Measurements from ENCODE around the gene CHRNA4. TPM values are rescaled to one million over a fixed set of nuclear protein-coding genes. Genes with fewer than 3 reads are reported as not detected.
A peak's percentile ranks its signal among the peaks of the same experiment; 100 is the strongest.

The CHRNA4 gene
- 0.71 TPM for total RNA-seq
- 1 to 10 TPM in 2 of 8 donors, under 1 TPM in 6; 0.44 to 2.3 (median 0.78) TPM for polyA plus RNA-seq (ENCODE audit: insufficient read depth in 1 of 8, insufficient read length in 8 of 8, low replicate concordance in 1 of 8)
- long read RNA-seq, donor 1 = 0 reads
- long read RNA-seq, donor 2 = 0 reads
- long read RNA-seq, donor 3 = 0 reads
- long read RNA-seq, donor 4 = 0 reads
- long read RNA-seq, donor 5, partial matches to known transcripts = 0 of 3 reads
- long read RNA-seq, donor 5, other reads (novel, unspliced or antisense) = 0 of 3 reads
- long read RNA-seq, donor 6 = 0 reads
- long read RNA-seq, donor 7 = 0 reads
- long read RNA-seq, donor 8 = 0 reads
- long read RNA-seq, donor 9 = 0 reads
- long read RNA-seq, donor 10 = 0 reads
- long read RNA-seq, donor 11, partial matches to known transcripts = 0 of 1 reads
- long read RNA-seq, donor 11, other reads (novel, unspliced or antisense) = 0 of 1 reads

DNA sequence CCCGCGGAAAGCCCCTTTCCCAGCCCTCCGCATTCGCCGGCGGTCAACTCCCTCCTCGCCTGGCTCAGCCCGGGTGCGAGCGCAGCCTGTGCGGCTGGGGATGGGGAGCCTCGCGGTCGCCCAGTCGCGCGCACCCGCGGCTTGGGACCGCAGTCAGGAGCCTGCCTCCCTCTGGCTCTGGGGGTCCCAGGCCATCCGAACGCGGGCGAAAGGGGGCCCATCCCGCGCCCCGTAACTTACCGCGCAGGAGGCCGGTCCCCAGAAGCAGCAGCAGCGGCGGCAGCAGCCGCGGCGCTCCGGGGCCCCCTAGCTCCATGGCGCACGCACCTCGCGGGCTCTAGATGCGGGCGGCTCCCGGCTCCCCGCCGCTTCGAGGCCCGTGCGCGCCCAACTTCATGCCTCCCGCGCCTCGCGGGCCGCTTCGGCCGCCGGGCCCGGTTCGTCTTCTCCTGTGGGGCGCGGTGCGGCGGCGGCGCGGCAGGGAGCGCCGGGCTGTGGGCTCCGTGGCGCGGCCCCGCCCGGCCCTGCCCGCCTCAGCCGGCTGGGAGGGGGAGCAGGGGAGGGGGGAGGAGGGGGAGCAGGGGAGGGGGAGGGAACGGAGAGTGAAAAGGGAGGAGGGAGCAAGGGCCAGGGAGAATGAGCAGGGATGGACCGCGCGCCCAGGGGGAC is at the start of gene CHRNA4:
TSS of gene CHRNA4 (minus strand) at position 500 of the 669 bp plus-strand sequence. CDS start at position 316, 184 bp downstream.
- WGBS (ENCODE audit: insufficient coverage) = under 1% methylated on average over 49 of the region's 79 CpGs
- DNase-seq = no peak
- no peak within 1 kb of the TSS for H3K27ac ChIP-seq (ENCODE audit: low read length)
- no peaks in the 10 kb centered on the region for H3K9me3 ChIP-seq (replicated peaks; ENCODE audit: control insufficient read depth, low read depth, low read length)
- no peaks in the 10 kb centered on the region for H3K36me3 ChIP-seq (ENCODE audit: control insufficient read depth, insufficient read depth, low read length)
- H3K4me3 ChIP-seq (ENCODE audit: low read length) = no peak within 1 kb of the TSS
- H3K27me3 ChIP-seq (ENCODE audit: control insufficient read depth, insufficient read depth, low read length) = peaks cover 43% of the 10 kb centered on the region
- H3K4me1 ChIP-seq (ENCODE audit: control insufficient read depth, insufficient read depth, low read length) = peaks cover 17% of the 10 kb centered on the region

DNA sequence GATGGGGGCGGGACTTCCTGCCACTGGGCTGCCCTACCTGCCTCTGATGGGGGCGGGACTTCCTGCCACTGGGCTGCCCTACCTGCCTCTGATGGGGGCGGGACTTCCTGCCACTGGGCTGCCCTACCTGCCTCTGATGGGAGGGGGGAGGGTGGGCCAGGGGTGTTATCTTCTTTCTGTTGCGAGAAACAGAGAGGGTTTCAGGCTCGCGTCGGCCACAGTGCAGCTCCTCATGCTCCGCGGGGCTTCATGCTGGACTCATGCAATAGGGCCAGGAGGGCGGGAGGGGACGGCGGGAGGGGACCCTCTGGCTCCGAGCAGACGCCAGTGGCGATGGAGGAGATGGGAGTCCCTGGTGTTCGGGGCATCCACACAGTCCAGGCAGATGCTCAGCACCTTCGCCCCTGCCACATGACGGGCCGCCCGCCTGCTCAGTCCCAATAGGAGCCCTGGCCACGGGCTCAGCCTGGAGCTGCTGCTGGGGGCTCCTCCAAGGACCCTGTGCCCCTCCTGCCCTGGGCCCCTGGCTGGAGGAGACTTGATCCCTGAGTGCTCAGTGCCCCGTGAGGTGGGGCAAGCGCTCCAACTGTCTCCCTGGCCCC is 48.8 kb upstream of the CHRNA4 start:
- H3K36me3 ChIP-seq (ENCODE audit: control insufficient read depth, insufficient read depth, low read length) = no peaks in the 10 kb centered on the region
- H3K4me3 ChIP-seq (ENCODE audit: low read length) = no peak overlapping the region
- H3K4me1 ChIP-seq (ENCODE audit: control insufficient read depth, insufficient read depth, low read length) = peaks cover 16% of the 10 kb centered on the region
- H3K27ac ChIP-seq (ENCODE audit: low read length) = no peak overlapping the region
- H3K27me3 ChIP-seq (ENCODE audit: control insufficient read depth, insufficient read depth, low read length) = peaks cover 2% of the 10 kb centered on the region
- no peaks in the 10 kb centered on the region for H3K9me3 ChIP-seq (replicated peaks; ENCODE audit: control insufficient read depth, low read depth, low read length)
- DNase-seq = no peak
- WGBS (ENCODE audit: insufficient coverage) = 60% methylated on average over 16 of the region's 23 CpGs

DNA sequence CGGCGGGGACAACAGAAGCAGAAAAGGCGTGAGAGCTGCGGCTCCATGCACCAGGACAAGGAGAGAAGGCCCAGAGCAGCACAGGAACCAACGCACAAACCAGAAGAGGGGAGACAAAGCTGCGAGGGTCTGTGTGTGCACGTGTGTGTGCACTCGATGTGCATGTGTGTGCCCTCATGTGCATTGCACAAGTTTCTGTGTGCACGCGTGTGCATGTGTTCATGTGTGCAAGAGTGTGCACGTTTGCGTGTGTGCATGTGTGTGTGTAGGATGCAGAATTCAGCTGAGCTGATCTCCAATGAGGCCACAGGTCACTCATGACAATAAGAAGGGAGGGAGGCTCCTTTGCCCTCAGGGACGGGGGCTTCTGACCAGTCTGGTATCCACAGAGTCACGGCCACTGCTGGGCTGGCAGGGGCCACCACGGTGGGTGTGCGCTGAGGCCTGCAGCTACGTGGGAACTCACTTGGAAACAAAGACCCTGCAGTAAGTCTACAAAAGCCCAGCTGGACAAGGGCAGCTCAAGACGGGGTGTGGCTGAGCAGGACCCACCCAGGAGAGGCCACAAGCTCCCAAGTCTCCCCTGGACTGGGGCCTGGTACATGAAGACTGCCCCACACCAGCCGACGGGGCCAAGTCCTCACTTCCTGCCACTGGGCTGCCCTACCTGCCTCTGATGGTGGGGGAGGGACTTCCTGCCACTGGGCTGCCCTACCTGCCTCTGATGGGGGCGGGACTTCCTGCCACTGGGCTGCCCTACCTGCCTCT is 48.1 kb upstream of the CHRNA4 start:
- H3K36me3 ChIP-seq (ENCODE audit: control insufficient read depth, insufficient read depth, low read length) = no peaks in the 10 kb centered on the region
- H3K27ac ChIP-seq (ENCODE audit: low read length) = no peak overlapping the region
- H3K4me3 ChIP-seq (ENCODE audit: low read length) = no peak overlapping the region
- peaks cover 16% of the 10 kb centered on the region for H3K4me1 ChIP-seq (ENCODE audit: control insufficient read depth, insufficient read depth, low read length)
- WGBS (ENCODE audit: insufficient coverage) = 70% methylated on average over 18 of the region's 21 CpGs
- peaks cover 2% of the 10 kb centered on the region for H3K27me3 ChIP-seq (ENCODE audit: control insufficient read depth, insufficient read depth, low read length)
- H3K9me3 ChIP-seq (replicated peaks; ENCODE audit: control insufficient read depth, low read depth, low read length) = no peaks in the 10 kb centered on the region
- DNase-seq = no peak

DNA sequence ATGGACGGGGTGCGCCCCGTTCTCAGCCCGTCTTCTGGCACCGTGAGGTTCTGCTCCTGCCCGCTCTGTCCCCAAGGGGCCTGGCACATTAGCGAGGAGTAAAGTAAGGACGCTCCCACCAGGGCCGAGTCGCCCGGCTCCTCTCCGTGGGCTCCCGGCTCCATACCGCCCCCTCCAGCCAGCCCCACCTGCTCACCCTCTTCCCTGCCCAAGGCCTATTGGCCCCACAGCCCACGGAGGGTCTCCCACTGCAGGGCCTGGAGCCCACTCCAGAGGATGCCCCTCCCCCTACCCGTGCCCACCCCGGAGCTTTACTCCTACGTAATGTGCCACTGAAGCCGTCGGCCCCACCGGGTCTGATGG is 47.5 kb upstream of the CHRNA4 start:
- Histone ChIP-seq H3K4me3 (ENCODE audit: low read length) (no peak overlapping the region), H3K27me3 (ENCODE audit: control insufficient read depth, insufficient read depth, low read length) (peaks cover 2% of the 10 kb centered on the region), H3K36me3 (ENCODE audit: control insufficient read depth, insufficient read depth, low read length) (no peaks in the 10 kb centered on the region), H3K27ac (ENCODE audit: low read length) (no peak overlapping the region), H3K4me1 (ENCODE audit: control insufficient read depth, insufficient read depth, low read length) (peaks cover 16% of the 10 kb centered on the region), H3K9me3 (replicated peaks; ENCODE audit: control insufficient read depth, low read depth, low read length) (no peaks in the 10 kb centered on the region)
- 74% methylated on average over 20 of the region's 21 CpGs for WGBS (ENCODE audit: insufficient coverage)
- no peak for DNase-seq

DNA sequence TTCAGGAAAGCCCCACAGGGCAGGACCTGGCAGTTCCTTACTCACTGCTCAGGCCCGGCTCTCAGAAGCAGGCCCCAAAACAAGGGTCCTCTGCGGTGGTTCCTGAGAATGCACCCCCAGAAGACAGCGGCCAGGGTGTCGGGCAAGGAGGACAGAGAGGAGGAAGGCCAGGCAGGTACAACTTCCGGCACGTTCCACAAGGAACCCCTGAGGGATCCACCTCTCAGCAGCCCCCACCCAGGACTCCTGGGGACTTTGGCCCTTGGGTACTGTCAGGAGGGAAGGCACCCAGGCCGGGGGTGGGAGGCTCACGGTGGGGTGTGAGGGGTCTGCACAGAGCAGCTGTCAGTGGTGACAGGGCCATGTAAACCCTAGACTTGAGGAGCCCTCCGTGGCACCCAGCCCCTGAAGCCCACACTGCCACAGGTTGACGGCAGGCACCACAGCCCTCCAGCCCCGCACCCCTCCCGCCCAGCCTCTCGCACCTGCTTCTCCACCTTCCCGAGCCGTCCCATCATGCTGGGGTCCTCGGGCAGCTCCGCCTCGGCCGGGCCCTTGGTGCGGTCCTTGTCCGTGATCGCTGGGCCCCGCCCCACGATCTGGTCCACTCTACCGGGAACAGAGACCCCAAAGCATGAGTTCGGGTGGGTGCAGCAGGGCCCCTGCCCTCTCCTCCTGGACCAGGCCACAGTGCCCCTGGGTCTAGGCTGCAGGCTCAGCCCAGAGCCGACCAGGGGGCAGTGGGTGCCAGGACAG is 47.0 kb upstream of the CHRNA4 start:
- Histone ChIP-seq H3K4me1 (ENCODE audit: control insufficient read depth, insufficient read depth, low read length) (peaks cover 16% of the 10 kb centered on the region), H3K27me3 (ENCODE audit: control insufficient read depth, insufficient read depth, low read length) (peaks cover 2% of the 10 kb centered on the region), H3K9me3 (replicated peaks; ENCODE audit: control insufficient read depth, low read depth, low read length) (no peaks in the 10 kb centered on the region), H3K36me3 (ENCODE audit: control insufficient read depth, insufficient read depth, low read length) (no peaks in the 10 kb centered on the region), H3K27ac (ENCODE audit: low read length) (no peak overlapping the region), H3K4me3 (ENCODE audit: low read length) (no peak overlapping the region)
- WGBS (ENCODE audit: insufficient coverage) = 85% methylated on average over 23 of the region's 27 CpGs
- DNase-seq = no peak

DNA sequence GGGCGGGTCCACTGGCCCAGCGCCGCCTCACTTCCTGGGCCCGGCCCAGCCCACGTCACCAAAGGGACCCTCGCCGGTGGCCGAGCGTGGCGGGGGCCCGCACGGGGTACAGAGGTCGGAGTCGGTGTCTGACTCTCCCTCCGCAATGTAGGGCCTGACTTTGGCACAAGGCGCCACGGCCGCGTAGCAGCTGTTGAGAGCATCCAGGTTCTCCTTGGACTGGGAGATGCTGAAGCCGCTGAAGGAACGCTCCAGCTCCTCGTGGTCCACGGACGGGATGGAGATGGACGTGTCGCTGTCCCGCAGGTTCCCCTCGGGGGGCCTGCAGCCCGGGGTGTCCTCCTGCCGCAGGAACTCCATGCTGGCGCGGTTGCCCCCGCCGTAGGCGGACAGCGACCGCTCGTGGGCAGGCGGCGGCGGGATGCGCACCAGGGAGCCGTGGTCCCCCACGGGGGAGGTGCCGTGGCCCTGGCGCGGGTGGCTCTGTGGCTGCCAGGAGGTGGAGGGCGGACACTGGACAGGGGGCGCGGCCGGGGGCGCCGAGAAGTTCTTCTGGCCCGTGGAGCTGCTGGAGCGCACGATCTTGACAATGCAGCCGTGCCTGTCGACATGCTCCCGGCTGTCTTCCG is 45.6 kb upstream of the CHRNA4 start:
- Histone ChIP-seq H3K36me3 (ENCODE audit: control insufficient read depth, insufficient read depth, low read length) (no peaks in the 10 kb centered on the region), H3K27ac (ENCODE audit: low read length) (no peak overlapping the region), H3K4me3 (ENCODE audit: low read length) (no peak overlapping the region), H3K4me1 (ENCODE audit: control insufficient read depth, insufficient read depth, low read length) (peaks cover 6% of the 10 kb centered on the region), H3K27me3 (ENCODE audit: control insufficient read depth, insufficient read depth, low read length) (peaks cover 7% of the 10 kb centered on the region), H3K9me3 (replicated peaks; ENCODE audit: control insufficient read depth, low read depth, low read length) (no peaks in the 10 kb centered on the region)
- 89% methylated on average over 57 of the region's 60 CpGs for WGBS (ENCODE audit: insufficient coverage)
- DNase-seq = no peak

DNA sequence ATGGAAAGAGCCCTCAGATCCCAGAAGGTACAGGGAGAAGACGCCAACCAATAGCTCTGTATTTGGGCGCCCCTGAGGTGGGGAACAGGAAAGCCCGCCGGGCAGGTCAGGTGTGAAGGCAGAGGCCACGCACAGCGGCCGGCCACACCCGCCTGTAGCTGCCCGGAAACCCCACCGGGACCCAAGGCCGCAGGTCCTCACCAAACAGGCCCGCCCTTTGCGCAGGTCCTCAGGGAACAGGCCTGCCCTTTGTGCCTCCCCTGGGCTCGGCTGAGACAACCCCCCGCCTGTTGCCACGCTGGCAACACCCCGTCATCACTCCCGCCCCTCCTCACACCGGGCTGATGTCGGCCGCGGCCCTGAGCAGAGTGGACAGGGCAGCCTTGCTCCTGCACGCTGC is 44.9 kb upstream of the CHRNA4 start:
- Histone ChIP-seq H3K4me1 (ENCODE audit: control insufficient read depth, insufficient read depth, low read length) (peaks cover 6% of the 10 kb centered on the region), H3K9me3 (replicated peaks; ENCODE audit: control insufficient read depth, low read depth, low read length) (no peaks in the 10 kb centered on the region), H3K4me3 (ENCODE audit: low read length) (no peak overlapping the region), H3K27ac (ENCODE audit: low read length) (no peak overlapping the region), H3K27me3 (ENCODE audit: control insufficient read depth, insufficient read depth, low read length) (peaks cover 7% of the 10 kb centered on the region), H3K36me3 (ENCODE audit: control insufficient read depth, insufficient read depth, low read length) (no peaks in the 10 kb centered on the region)
- WGBS (ENCODE audit: insufficient coverage) = 85% methylated on average over 23 of the region's 23 CpGs
- no peak for DNase-seq

DNA sequence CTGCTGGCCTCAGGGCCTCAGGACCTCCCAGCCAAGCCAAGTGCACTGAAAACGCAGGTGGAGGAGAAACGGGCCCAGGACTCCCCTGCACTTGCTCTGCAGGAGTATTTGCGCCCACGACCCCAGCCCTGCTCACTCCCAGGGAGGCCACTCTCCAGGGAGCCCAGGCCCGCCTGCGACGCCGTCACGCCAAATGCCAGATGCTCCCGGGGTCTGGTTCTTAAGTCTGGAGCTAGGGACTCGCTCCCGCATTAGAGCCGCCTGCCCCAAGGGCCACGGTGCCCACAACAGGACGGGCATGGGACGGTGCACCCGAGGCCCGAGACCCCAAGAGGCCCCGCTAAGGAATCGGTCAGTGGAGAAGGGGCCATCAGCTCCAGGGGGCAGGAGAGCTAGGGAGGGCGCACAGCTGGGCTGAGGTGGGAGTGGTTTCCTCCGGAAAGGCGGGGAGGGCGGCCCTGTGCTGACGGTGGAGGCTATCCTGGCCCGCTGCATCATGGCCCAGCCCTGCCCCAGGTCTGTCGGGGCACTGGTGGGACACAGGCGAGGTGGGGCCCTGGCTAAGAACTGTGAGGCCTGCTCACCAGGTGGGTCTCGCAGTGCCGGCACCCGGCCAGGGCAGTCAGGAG is 44.1 kb upstream of the CHRNA4 start:
- H3K9me3 ChIP-seq (replicated peaks; ENCODE audit: control insufficient read depth, low read depth, low read length) = no peaks in the 10 kb centered on the region
- 55% methylated on average over 29 of the region's 31 CpGs for WGBS (ENCODE audit: insufficient coverage)
- H3K27ac ChIP-seq (ENCODE audit: low read length) = no peak overlapping the region
- H3K4me3 ChIP-seq (ENCODE audit: low read length) = no peak overlapping the region
- H3K36me3 ChIP-seq (ENCODE audit: control insufficient read depth, insufficient read depth, low read length) = no peaks in the 10 kb centered on the region
- H3K27me3 ChIP-seq (ENCODE audit: control insufficient read depth, insufficient read depth, low read length) = peaks cover 5% of the 10 kb centered on the region
- peak; percentile 25 for DNase-seq
- peaks cover 6% of the 10 kb centered on the region for H3K4me1 ChIP-seq (ENCODE audit: control insufficient read depth, insufficient read depth, low read length)

Data from muscle of leg (tissue), 16 donors.